ENCODE results near the gene PTPRQ. TPM values are rescaled to one million over a fixed set of nuclear protein-coding genes. Genes with fewer than 3 reads are reported as not detected.

The PTPRQ gene
- total RNA-seq, 1 experiment from 2014 or later = not detected

DNA sequence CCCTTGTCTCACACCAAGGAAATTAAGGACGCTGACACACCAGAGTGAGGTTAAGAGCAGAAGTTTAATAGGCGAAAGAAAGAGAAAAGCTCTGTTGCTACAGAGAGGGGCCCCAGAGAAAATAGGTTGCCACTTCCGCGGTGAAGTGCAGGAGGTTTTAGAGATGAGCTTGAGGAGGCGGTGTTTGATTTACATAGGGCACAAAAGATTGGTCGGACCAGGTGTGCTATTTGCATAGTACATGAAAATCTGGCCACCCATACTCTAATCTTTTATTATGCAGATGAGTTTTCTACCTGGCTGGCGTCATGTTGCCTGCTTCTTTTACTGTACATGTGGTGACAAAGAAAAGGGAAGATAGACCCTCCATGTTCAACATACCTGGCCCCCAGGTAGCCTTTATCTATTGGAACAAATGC, 240.1 kb downstream of the PTPRQ start:
- Mint-ChIP-seq H3K27ac (ENCODE audit: unreplicated experiment) (no peak overlapping the region), H3K9me3 (ENCODE audit: low read depth, unreplicated experiment) (no peaks in the 10 kb centered on the region), H3K4me1 (ENCODE audit: low read depth, unreplicated experiment) (no peaks in the 10 kb centered on the region), H3K36me3 (ENCODE audit: insufficient read depth, unreplicated experiment) (no peaks in the 10 kb centered on the region), H3K4me3 (ENCODE audit: low read depth, unreplicated experiment) (no peak overlapping the region), H3K27me3 (ENCODE audit: unreplicated experiment) (no peaks in the 10 kb centered on the region)
- BruUV-seq (replicated peaks) = no TSS peak
- no peak for DNase-seq
- intact Hi-C loops (cut with micrococcal nuclease; ENCODE audit: unreplicated experiment) = no loop called here
- TF ChIP-seq, protein P1, sequence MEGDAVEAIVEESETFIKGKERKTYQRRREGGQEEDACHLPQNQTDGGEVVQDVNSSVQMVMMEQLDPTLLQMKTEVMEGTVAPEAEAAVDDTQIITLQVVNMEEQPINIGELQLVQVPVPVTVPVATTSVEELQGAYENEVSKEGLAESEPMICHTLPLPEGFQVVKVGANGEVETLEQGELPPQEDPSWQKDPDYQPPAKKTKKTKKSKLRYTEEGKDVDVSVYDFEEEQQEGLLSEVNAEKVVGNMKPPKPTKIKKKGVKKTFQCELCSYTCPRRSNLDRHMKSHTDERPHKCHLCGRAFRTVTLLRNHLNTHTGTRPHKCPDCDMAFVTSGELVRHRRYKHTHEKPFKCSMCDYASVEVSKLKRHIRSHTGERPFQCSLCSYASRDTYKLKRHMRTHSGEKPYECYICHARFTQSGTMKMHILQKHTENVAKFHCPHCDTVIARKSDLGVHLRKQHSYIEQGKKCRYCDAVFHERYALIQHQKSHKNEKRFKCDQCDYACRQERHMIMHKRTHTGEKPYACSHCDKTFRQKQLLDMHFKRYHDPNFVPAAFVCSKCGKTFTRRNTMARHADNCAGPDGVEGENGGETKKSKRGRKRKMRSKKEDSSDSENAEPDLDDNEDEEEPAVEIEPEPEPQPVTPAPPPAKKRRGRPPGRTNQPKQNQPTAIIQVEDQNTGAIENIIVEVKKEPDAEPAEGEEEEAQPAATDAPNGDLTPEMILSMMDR (IDR thresholded peaks at IDR 0.05; ENCODE audit: unreplicated experiment) = no peak
- CTCF ChIA-PET = no interaction called here

DNA sequence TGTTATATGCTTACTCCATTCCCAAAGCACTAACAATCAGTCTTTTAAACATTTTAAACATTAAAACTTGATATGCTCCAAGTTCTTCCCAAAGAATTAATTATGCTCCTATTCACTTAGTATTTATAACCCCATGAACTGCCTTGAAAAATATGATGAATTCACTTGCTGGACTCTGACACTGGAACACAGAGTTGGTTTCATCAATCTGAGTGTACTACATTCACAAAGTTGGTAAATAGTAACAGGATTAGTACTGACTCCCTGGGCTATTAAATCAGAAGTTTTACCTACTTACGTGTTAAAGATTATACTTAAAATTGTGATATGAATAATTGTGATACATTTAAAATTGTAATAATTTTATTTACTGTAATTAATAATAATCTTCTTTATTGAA, 246.1 kb downstream of the PTPRQ start:
- BruUV-seq (replicated peaks) = no TSS peak
- Mint-ChIP-seq H3K27me3 (ENCODE audit: unreplicated experiment) (no peaks in the 10 kb centered on the region), H3K9me3 (ENCODE audit: low read depth, unreplicated experiment) (no peaks in the 10 kb centered on the region), H3K36me3 (ENCODE audit: insufficient read depth, unreplicated experiment) (no peaks in the 10 kb centered on the region), H3K27ac (ENCODE audit: unreplicated experiment) (no peak overlapping the region), H3K4me1 (ENCODE audit: low read depth, unreplicated experiment) (no peaks in the 10 kb centered on the region), H3K4me3 (ENCODE audit: low read depth, unreplicated experiment) (no peak overlapping the region)
- CTCF ChIA-PET = no interaction called here
- no peak for DNase-seq
- TF ChIP-seq, protein P1 (IDR thresholded peaks at IDR 0.05; ENCODE audit: unreplicated experiment) = no peak
- intact Hi-C loops (cut with micrococcal nuclease; ENCODE audit: unreplicated experiment) = no loop called here

DNA sequence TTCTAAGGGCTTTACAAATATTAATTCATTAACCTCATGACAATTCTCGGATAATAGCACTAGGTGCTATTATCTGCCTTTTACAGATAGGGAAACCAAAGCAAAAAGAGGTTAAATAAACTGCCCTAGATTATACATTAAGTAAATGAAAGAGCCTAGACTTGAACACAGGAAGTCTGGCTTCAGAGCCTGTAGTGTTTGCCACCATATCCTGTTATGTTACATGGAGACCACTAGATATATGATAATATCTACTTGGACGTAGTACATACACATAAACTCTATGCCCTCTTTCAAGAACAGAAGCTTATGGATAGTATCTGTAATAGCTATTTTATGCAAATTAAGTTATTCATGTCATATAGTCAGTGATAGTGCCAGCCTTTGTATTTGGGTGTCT, 246.5 kb downstream of the PTPRQ start:
- no peaks in the 10 kb centered on the region for H3K4me1 Mint-ChIP-seq (ENCODE audit: low read depth, unreplicated experiment)
- CTCF ChIA-PET = no interaction called here
- BruUV-seq (replicated peaks) = no TSS peak

DNA sequence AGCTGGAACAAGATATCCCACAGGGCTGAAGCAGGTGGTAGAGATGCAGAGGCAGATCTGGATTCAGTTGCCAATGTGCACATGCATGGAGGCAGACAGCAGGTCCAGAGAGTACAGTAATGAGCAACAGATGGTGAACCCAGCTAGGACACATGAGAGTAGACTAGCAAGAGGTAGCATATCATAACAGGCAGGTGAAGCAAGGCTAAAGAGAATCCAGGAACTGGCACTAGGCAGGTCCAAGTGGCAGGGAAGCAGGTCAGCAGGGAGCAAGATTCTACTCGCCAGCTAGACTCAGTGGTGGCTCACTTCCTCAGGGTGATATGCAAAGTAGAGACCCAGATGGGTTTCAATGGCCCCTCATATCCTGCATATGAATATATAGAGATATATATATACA, 248.1 kb downstream of the PTPRQ start:
- Mint-ChIP-seq H3K27me3 (ENCODE audit: unreplicated experiment) (no peaks in the 10 kb centered on the region), H3K36me3 (ENCODE audit: insufficient read depth, unreplicated experiment) (no peaks in the 10 kb centered on the region), H3K27ac (ENCODE audit: unreplicated experiment) (no peak overlapping the region), H3K9me3 (ENCODE audit: low read depth, unreplicated experiment) (no peaks in the 10 kb centered on the region), H3K4me1 (ENCODE audit: low read depth, unreplicated experiment) (no peaks in the 10 kb centered on the region), H3K4me3 (ENCODE audit: low read depth, unreplicated experiment) (no peak overlapping the region)
- CTCF ChIA-PET = no interaction called here
- no TSS peak for BruUV-seq (replicated peaks)
- TF ChIP-seq, protein P1 (IDR thresholded peaks at IDR 0.05; ENCODE audit: unreplicated experiment) = no peak
- intact Hi-C loops (cut with micrococcal nuclease; ENCODE audit: unreplicated experiment) = no loop called here
- DNase-seq = no peak

More for the DNA sequence above, 246.5 kb downstream of the PTPRQ start:
- intact Hi-C loops (cut with micrococcal nuclease; ENCODE audit: unreplicated experiment) = no loop called here
- H3K9me3 Mint-ChIP-seq (ENCODE audit: low read depth, unreplicated experiment) = no peaks in the 10 kb centered on the region
- no peaks in the 10 kb centered on the region for H3K36me3 Mint-ChIP-seq (ENCODE audit: insufficient read depth, unreplicated experiment)
- no peak for DNase-seq
- TF ChIP-seq, protein P1 (IDR thresholded peaks at IDR 0.05; ENCODE audit: unreplicated experiment) = no peak
- no peak overlapping the region for H3K4me3 Mint-ChIP-seq (ENCODE audit: low read depth, unreplicated experiment)
- H3K27ac Mint-ChIP-seq (ENCODE audit: unreplicated experiment) = no peak overlapping the region
- H3K27me3 Mint-ChIP-seq (ENCODE audit: unreplicated experiment) = no peaks in the 10 kb centered on the region
